Fibroblast of lung (primary cell): Measurements from ENCODE around the gene GAA.

Source experiments
- EZH2 ChIP-seq: IDR thresholded peaks from 2 replicates; pipeline ENCODE4 v1.5.1; 2012; ENCODE audit warnings: low read length, control low read depth, mild to moderate bottlenecking; ENCODE audit errors: missing control alignments
- TF ChIP-seq, protein P1 (sequence below), 2 donors: IDR thresholded peaks in 1 of 2; conservative IDR thresholded peaks in 1 of 2; 1 replicate in 1 of 2; 2 replicates in 1 of 2; pipeline ENCODE4 v1.5.1; 2011 to 2012; ENCODE audit warnings: low read length in 2 of 2, control low read depth in 1 of 2, inconsistent platforms in 1 of 2, low read depth in 1 of 2, mild to moderate bottlenecking in 1 of 2

DNA sequence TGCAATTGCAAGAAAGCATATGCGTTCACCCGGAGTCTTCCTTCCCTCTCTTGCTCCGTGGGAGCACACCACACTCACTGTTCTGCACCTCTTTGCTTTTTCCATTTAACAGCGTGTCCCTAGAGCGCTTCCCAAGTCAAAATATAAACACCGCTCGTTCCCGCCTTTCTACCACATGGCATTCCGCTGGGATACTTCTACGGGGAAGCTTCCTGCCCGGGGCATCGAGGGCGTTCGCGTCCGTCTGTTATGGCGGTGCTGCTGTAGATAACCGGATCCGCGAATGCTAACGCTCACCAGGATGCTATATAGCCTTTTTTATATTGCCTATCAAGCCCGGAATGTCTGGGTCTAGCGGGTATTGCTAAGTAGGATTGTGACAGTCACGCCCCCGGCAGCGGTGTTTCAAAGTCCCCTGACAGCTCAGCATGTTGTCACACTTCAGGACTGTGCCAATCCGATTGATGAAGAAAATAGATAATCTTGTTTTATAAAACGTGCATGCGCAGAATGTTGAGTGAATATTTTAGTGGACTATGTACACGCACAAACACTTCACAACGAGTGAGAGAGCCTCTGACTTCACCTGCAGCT is 33.9 kb upstream of the GAA start:
- TF ChIP-seq, protein P1, sequence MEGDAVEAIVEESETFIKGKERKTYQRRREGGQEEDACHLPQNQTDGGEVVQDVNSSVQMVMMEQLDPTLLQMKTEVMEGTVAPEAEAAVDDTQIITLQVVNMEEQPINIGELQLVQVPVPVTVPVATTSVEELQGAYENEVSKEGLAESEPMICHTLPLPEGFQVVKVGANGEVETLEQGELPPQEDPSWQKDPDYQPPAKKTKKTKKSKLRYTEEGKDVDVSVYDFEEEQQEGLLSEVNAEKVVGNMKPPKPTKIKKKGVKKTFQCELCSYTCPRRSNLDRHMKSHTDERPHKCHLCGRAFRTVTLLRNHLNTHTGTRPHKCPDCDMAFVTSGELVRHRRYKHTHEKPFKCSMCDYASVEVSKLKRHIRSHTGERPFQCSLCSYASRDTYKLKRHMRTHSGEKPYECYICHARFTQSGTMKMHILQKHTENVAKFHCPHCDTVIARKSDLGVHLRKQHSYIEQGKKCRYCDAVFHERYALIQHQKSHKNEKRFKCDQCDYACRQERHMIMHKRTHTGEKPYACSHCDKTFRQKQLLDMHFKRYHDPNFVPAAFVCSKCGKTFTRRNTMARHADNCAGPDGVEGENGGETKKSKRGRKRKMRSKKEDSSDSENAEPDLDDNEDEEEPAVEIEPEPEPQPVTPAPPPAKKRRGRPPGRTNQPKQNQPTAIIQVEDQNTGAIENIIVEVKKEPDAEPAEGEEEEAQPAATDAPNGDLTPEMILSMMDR (conservative IDR thresholded peaks at IDR 0.05 in 1 of 2, IDR thresholded peaks at IDR 0.05 in 1 of 2; ENCODE audit: low read depth in 1 of 2, low read length in 2 of 2): no peak
- TF ChIP-seq EZH2: no peak
